Muscle layer of duodenum (tissue), 2 donors: ENCODE results near the gene MCM7.
"Not testable (repeated sequence)": the region's sequence is repeated elsewhere in the genome, so short reads cannot be mapped to it uniquely, and the experiment has no call there.

Experiments used
- H3K27ac ChIP-seq: one replicate; pipeline ENCODE4 v1.7.0; 2013; ENCODE audit warnings: mild to moderate bottlenecking, low read length
- H3K27me3 ChIP-seq: one replicate; pipeline ENCODE4 v1.7.0; 2013; ENCODE audit warnings: low read depth, mild to moderate bottlenecking, control low read depth, low read length
- H3K36me3 ChIP-seq, 2 donors: one replicate each; pipeline ENCODE4 v1.7.0; 2013; ENCODE audit warnings: low read length in 2 of 2, control low read depth in 1 of 2, mild to moderate bottlenecking in 1 of 2; ENCODE audit not compliant: insufficient read depth in 2 of 2, control insufficient read depth in 1 of 2
- H3K4me1 ChIP-seq, 2 donors: one replicate each; pipeline ENCODE4 v1.7.0; 2013; ENCODE audit warnings: low read length in 2 of 2, mild to moderate bottlenecking in 2 of 2, control low read depth in 1 of 2, moderate library complexity in 1 of 2; ENCODE audit not compliant: insufficient read depth in 2 of 2, control insufficient read depth in 1 of 2
- H3K4me3 ChIP-seq, 2 donors: one replicate each; pipeline ENCODE4 v1.7.0; 2013; ENCODE audit warnings: low read length in 2 of 2, low read depth in 1 of 2, mild to moderate bottlenecking in 1 of 2
- H3K9me3 ChIP-seq, 2 donors: one replicate each; pipeline ENCODE4 v1.7.0; 2013; ENCODE audit warnings: low read length in 2 of 2, control low read depth in 1 of 2, mild to moderate bottlenecking in 1 of 2; ENCODE audit not compliant: control insufficient read depth in 1 of 2
- donor health status: healthy.

The MCM7 gene

DNA sequence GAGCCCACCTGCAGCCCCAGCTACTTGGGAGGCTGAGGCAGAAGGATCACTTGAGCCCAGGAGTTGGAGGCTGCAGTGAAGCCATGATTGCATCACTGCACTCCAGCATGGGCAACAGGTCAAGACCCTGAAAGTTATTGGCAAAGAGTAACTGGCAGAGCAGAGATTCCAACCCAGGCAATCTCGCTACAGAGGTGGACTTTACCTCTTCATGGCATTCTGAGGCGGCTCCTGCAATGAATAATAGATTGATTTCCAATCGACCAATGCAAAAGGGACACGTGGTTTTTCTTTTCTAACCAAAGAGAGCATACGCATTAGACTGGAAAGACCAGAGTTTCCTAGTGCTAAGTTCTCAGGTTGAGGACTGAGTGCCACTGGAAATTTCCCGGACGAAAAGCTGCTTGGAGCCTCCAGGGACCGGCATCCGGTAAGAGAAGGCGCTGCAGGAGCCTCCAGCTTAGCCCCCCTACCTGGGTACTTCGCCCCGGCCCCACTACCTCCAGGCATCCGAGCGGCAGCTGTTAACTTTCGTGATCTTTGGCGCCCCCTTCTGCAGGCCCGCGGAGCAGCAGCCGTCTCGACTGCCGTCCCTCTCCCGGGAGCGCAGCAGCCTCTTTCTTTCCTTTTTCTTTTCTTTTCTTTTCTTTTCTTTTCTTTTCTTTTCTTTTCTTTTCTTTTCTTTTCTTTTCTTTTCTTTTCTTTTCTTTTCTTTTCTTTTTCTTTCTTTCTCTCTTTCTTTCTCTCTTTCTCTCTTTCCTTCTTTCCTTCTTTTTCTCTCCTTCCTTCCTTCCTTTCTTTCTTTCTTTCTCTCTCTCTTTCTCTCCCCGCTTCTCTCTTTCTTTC, 29.6 kb upstream of the MCM7 start:
- H3K4me3 ChIP-seq = peak overlapping the region in 1 of 2 donors; percentile 33

GRCh38 chr7:100130220-100130607, 29.0 kb upstream of the MCM7 start:
- H3K27me3 ChIP-seq, H3K4me3 ChIP-seq: not testable (repeated sequence)
- peaks cover 2 to 18% of the 10 kb centered on the region in 2 donors for H3K4me1 ChIP-seq

More for the DNA sequence above, 29.6 kb upstream of the MCM7 start:
- no peaks in the 10 kb centered on the region for H3K9me3 ChIP-seq
- no peaks in the 10 kb centered on the region for H3K27me3 ChIP-seq
- peak overlapping the region; percentile 5 for H3K27ac ChIP-seq
- peaks cover 0 to 3% of the 10 kb centered on the region in 2 donors for H3K36me3 ChIP-seq
- peaks cover 0 to 18% of the 10 kb centered on the region in 2 donors for H3K4me1 ChIP-seq

DNA sequence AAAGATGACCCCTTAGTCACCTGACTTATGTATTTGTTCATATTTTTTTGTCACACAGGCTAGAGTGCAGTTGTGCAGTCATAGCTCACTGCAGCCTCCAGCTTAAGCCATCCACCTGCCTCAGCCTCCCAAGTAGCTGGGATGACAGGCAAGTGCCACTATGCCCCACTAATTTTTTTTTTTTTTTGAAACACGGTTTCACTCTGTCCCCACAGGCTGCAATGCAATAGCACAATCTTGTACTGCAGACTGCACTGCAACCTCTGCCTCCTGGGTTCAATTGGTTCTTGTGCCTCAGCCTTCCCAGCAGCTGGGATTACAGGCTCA, 27.4 kb upstream of the MCM7 start:
- Histone ChIP-seq H3K4me3 (no peak overlapping the region), H3K27me3 (no peaks in the 10 kb centered on the region), H3K4me1 (peaks cover 7 to 18% of the 10 kb centered on the region in 2 donors)

More at GRCh38 chr7:100130220-100130607, 29.0 kb upstream of the MCM7 start:
- H3K9me3 ChIP-seq, H3K36me3 ChIP-seq: not testable (repeated sequence)
- H3K27ac ChIP-seq = peak overlapping the region; percentile 5

GRCh38 chr7:100127866-100128636, 26.9 kb upstream of the MCM7 start:
- Histone ChIP-seq H3K4me1 (peaks cover 7 to 18% of the 10 kb centered on the region in 2 donors), H3K4me3 (peak overlapping the region; percentile 91 to 93), H3K27ac (no peak overlapping the region), H3K36me3 (peaks cover 0 to 3% of the 10 kb centered on the region in 2 donors), H3K9me3 (no peaks in the 10 kb centered on the region), H3K27me3 (no peaks in the 10 kb centered on the region)

More for the DNA sequence above, 27.4 kb upstream of the MCM7 start:
- Histone ChIP-seq H3K9me3 (no peaks in the 10 kb centered on the region), H3K27ac (no peak overlapping the region), H3K36me3 (peaks cover 0 to 3% of the 10 kb centered on the region in 2 donors)

DNA sequence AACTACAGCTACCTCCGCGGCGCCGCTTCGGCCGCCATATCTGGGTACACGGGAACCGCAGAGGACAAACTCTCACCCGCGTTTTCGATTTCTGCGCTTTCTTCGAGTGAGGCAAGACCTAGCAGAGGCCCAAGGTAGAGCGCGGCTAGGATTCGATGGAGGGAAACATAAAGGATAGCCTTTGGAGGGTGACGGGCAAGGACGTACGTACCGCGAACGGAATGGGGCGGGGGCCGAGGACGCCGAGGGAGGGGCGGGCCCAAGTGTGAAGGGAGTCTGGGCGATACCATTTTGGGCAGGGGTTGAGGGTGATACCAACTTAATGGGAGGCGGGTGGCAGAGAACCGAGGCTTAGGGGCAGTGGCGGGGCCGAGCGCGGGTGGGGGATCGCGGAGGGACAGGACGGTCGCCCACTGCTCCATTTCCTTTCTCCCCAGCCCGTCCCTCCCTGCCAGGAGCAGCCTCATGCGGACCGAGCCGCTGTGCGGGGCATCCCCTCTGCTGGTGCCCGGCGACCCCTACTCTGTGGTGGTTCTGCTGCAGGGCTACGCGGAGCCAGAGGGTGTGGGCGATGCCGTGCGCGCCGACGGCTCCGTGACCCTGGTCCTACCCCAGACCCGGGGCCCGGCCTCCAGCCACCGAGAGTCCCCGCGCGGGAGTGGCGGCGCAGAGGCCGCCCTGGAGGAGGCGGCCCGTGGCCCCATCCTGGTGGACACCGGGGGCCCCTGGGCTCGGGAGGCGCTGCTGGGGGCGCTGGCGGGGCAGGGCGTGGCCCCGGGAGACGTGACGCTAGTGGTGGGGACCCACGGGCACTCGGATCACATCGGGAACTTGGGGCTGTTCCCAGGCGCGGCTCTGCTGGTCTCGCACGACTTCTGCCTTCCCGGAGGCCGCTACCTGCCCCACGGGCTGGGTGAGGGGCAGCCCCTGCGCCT, 26.0 kb upstream of the MCM7 start, which contains the start of gene MBLAC1:
Gene MBLAC1, plus strand, starts transcription at position 37 of the 935 bp plus-strand sequence. Its CDS starts 429 bp downstream, at position 466.
- Histone ChIP-seq H3K9me3 (no peaks in the 10 kb centered on the region), H3K36me3 (peaks cover 0 to 3% of the 10 kb centered on the region in 2 donors), H3K27ac (peak within 1 kb of the TSS; percentile 96), H3K4me1 (peaks cover 7 to 18% of the 10 kb centered on the region in 2 donors), H3K27me3 (no peaks in the 10 kb centered on the region), H3K4me3 (peak within 1 kb of the TSS; percentile 91 to 93)

DNA sequence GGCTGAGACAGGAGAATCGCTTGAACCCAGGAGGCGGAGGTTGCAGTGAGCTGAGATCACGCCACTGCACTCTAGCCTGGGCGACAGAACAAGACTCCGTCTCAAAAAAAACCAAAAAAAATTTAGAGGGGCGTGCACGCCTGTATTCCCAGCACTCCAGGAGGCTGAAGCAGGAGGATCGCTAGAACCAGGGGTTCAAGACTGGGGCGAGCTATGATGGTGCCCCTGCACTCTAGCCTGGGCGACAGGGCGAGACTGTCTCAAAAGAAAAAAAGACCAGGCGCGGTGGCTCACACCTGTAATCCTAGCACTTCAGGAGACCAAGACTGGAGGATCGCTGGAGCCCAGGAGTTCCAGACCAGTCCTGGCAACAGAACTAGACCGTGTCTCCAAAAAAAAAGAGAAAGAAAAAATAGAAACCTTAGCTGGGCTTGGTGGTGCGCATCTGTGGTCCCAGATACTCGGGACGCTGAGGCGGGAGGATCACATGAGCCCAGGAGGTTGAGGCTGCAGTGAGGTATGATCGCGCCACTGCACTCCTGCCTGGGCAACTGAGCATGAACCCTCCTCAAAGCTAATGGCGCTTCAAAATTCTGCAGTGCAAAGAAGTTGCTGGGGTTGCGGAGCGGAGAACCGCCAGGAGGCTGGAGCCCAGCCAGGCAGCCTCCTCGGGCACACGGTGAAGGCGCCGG, 25.2 kb upstream of the MCM7 start:
- Histone ChIP-seq H3K9me3 (no peaks in the 10 kb centered on the region), H3K4me3 (peak overlapping the region; percentile 91 to 93), H3K27me3 (no peaks in the 10 kb centered on the region), H3K27ac (peak overlapping the region; percentile 96), H3K4me1 (peaks cover 7 to 18% of the 10 kb centered on the region in 2 donors), H3K36me3 (peaks cover 0 to 3% of the 10 kb centered on the region in 2 donors)

DNA sequence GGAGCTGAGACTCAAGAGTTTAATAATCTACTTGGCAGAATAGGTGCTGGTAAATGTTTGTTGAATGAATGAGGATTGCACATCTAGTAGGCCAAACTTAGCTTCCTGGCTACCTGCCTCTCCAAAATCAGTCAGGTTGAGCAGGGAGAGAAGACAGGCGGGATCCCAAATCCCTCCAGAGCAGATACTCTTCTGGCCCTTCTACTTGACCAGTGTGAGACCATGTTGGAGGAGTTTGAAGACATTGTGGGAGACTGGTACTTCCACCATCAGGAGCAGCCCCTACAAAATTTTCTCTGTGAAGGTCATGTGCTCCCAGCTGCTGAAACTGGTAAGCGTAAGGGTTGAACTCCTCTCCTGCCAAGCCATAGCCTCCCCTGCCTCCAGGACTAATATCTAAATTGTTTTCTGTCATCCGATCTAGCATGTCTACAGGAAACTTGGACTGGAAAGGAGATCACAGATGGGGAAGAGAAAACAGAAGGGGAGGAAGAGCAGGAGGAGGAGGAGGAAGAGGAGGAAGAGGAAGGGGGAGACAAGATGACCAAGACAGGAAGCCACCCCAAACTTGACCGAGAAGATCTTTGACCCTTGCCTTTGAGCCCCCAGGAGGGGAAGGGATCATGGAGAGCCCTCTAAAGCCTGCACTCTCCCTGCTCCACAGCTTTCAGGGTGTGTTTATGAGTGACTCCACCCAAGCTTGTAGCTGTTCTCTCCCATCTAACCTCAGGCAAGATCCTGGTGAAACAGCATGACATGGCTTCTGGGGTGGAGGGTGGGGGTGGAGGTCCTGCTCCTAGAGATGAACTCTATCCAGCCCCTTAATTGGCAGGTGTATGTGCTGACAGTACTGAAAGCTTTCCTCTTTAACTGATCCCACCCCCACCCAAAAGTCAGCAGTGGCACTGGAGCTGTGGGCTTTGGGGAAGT, 23.4 kb upstream of the MCM7 start:
- Histone ChIP-seq H3K4me1 (peaks cover 13 to 22% of the 10 kb centered on the region in 2 donors), H3K4me3 (no peak overlapping the region), H3K36me3 (peaks cover 0 to 3% of the 10 kb centered on the region in 2 donors), H3K27ac (peak overlapping the region; percentile 45), H3K9me3 (no peaks in the 10 kb centered on the region), H3K27me3 (no peaks in the 10 kb centered on the region)

GRCh38 chr7:100122568-100122967, 21.4 kb upstream of the MCM7 start:
- no peak overlapping the region for H3K4me3 ChIP-seq
- no peak overlapping the region for H3K27ac ChIP-seq
- peaks cover 0 to 3% of the 10 kb centered on the region in 2 donors for H3K36me3 ChIP-seq
- no peaks in the 10 kb centered on the region for H3K27me3 ChIP-seq
- H3K9me3 ChIP-seq = no peaks in the 10 kb centered on the region
- H3K4me1 ChIP-seq = peaks cover 13 to 24% of the 10 kb centered on the region in 2 donors

GRCh38 chr7:100122067-100122466, 20.9 kb upstream of the MCM7 start:
- Histone ChIP-seq H3K27me3 (no peaks in the 10 kb centered on the region), H3K36me3 (peaks cover 0 to 3% of the 10 kb centered on the region in 2 donors), H3K4me1 (peaks cover 13 to 24% of the 10 kb centered on the region in 2 donors), H3K9me3 (no peaks in the 10 kb centered on the region), H3K4me3 (no peak overlapping the region), H3K27ac (no peak overlapping the region)

- Histone ChIP-seq H3K4me3 (peak overlapping the region; percentile 93 to 98), H3K36me3 (no peaks in the 10 kb centered on the region), H3K27me3 (no peaks in the 10 kb centered on the region), H3K4me1 (peaks cover 13 to 18% of the 10 kb centered on the region in 2 donors), H3K27ac (peak overlapping the region; percentile 95), H3K9me3 (no peaks in the 10 kb centered on the region)
Measured at GRCh38 chr7:100120733-100121036, 19.5 kb upstream of the MCM7 start.
